Measurements from ENCODE around the gene ABCC9.

ABCC9 gene
- total RNA-seq = 0 to 0.18 (median 0.04) reads per million in 4 experiments

GRCh38 chr12:21940549-21941505, at the start of gene ABCC9:
Gene ABCC9 (minus strand): TSS chr12:21941426. CDS start chr12:21936674, 4,752 bp downstream.
- DNase-seq = no peak

- DNase-seq = no peak
Measured at GRCh38 chr12:21989819-21990412, 48.7 kb upstream of the ABCC9 start.

- DNase-seq = no peak
Measured at GRCh38 chr12:21988619-21989018, 47.4 kb upstream of the ABCC9 start.

GRCh38 chr12:21987755-21988154, 46.5 kb upstream of the ABCC9 start:
- DNase-seq = no peak

- no peak for DNase-seq
Measured at GRCh38 chr12:21985155-21985554, 43.9 kb upstream of the ABCC9 start.

GRCh38 chr12:21984375-21984774, 43.1 kb upstream of the ABCC9 start:
- no peak for DNase-seq

GRCh38 chr12:21983095-21983494, 41.9 kb upstream of the ABCC9 start:
- DNase-seq = no peak

- DNase-seq = no peak
Measured at GRCh38 chr12:21980544-21980943, 39.3 kb upstream of the ABCC9 start.

- no peak for DNase-seq
Measured at GRCh38 chr12:21975293-21975692, 34.1 kb upstream of the ABCC9 start.

GRCh38 chr12:21973221-21973620, 32.0 kb upstream of the ABCC9 start:
- no peak for DNase-seq

- no peak for DNase-seq
Measured at GRCh38 chr12:21972055-21972454, 30.8 kb upstream of the ABCC9 start.

GRCh38 chr12:21971344-21971743, 30.1 kb upstream of the ABCC9 start:
- no peak for DNase-seq

- no peak for DNase-seq
Measured at GRCh38 chr12:21962821-21963220, 21.6 kb upstream of the ABCC9 start.

GRCh38 chr12:21962236-21962635, 21.0 kb upstream of the ABCC9 start:
- DNase-seq = no peak

- no peak for DNase-seq
Measured at GRCh38 chr12:21950649-21951048, 9.4 kb upstream of the ABCC9 start.

- DNase-seq = no peak
Measured at GRCh38 chr12:21949036-21949435, 7.8 kb upstream of the ABCC9 start.

GRCh38 chr12:21946983-21947382, 5.8 kb upstream of the ABCC9 start:
- DNase-seq = no peak

- DNase-seq = no peak
Measured at GRCh38 chr12:21945002-21945401, 3.8 kb upstream of the ABCC9 start.

GRCh38 chr12:21942377-21942703, 1.1 kb upstream of the ABCC9 start:
- DNase-seq = no peak

- DNase-seq = no peak
Measured at GRCh38 chr12:21941506-21942376, 515 bp upstream of the ABCC9 start.

- no peak for DNase-seq
Measured at GRCh38 chr12:21939435-21939834, 1.8 kb downstream of the ABCC9 start.

GRCh38 chr12:21938879-21939278, 2.3 kb downstream of the ABCC9 start:
- no peak for DNase-seq

GRCh38 chr12:21934173-21934572, 7.1 kb downstream of the ABCC9 start:
- DNase-seq = no peak

All from effector CD8-positive, alpha-beta T cell (primary cell).